PC-9 (cell line): ENCODE measurements around the gene FBXO44. TPM values are rescaled to one million over a fixed set of nuclear protein-coding genes. Genes with fewer than 3 reads are reported as not detected.
A peak's percentile ranks its signal among the peaks of the same experiment; 100 is the strongest.
"Not testable (repeated sequence)": the region's sequence is repeated elsewhere in the genome, so short reads cannot be mapped to it uniquely, and the experiment has no call there.

Source experiments
- Bru-seq: library from RNA; stranded (reverse); fragments of 400-500 nt; gene quantifications from one replicate; lab custom pipeline; 2021; lab: Mats Ljungman, UMichigan
- BruChase-seq, 2 experiments: library from RNA; stranded (reverse); fragments of 400-500 nt; gene quantifications; one replicate each; lab custom pipeline; 2021; lab: Mats Ljungman, UMichigan
- BruUV-seq: library from RNA; stranded (reverse); fragments of 400-500 nt; replicated peaks from 2 replicates; lab custom pipeline; 2021; lab: Mats Ljungman, UMichigan
- CTCF ChIA-PET: fragments of 300-600 bp; sonication (Branson Sonifier 250); formaldehyde crosslinking; loops from one replicate; lab custom pipeline; 2022; ENCODE audit warnings: antibody characterized with exemption; lab: Charles Lee
- POLR2A ChIA-PET: fragments of 300-600 bp; sonication (Branson Sonifier 250); formaldehyde crosslinking; loops from one replicate; lab custom pipeline; 2022; ENCODE audit warnings: antibody characterized with exemption; ENCODE audit not compliant: unreplicated experiment; lab: Charles Lee
- DNase-seq, 2 experiments: peaks; one replicate each; pipeline versions ENCODE4 v3.0.0 to v3.0.0-alpha.2; 2015 to 2022; ENCODE audit warnings: mixed read lengths in 1 of 2
- H2AFZ ChIP-seq: fragments of 200-600 bp; sonication (generic); 2 replicates; pipeline ENCODE4 v1.8.1; 2017; ENCODE audit warnings: antibody characterized with exemption
- H3F3A ChIP-seq: fragments of 200-600 bp; sonication (generic); 2 replicates; pipeline ENCODE4 v1.8.1; 2017; ENCODE audit warnings: antibody characterized with exemption, mild to moderate bottlenecking, low read depth; ENCODE audit not compliant: insufficient read depth
- H3K27ac ChIP-seq: fragments of 200-600 bp; sonication (generic); 2 replicates; pipeline ENCODE4 v1.6.1; 2016; ENCODE audit warnings: mixed run types
- H3K27me3 ChIP-seq: fragments of 200-600 bp; sonication (generic); 2 replicates; pipeline ENCODE4 v1.6.1; 2016; ENCODE audit warnings: low read depth, mixed run types; ENCODE audit not compliant: insufficient read depth
- H3K36me3 ChIP-seq: fragments of 200-600 bp; sonication (generic); 2 replicates; pipeline ENCODE4 v1.6.1; 2016; ENCODE audit warnings: low read depth, mixed run types
- H3K4me1 ChIP-seq: fragments of 200-600 bp; sonication (generic); replicated peaks from 2 replicates; pipeline ENCODE4 v1.6.1; 2016; ENCODE audit warnings: mixed run types; ENCODE audit not compliant: insufficient read depth
- H3K4me2 ChIP-seq: fragments of 200-600 bp; sonication (generic); 2 replicates; pipeline ENCODE4 v1.6.1; 2017; ENCODE audit warnings: mixed run types
- H3K4me3 ChIP-seq: fragments of 200-600 bp; sonication (generic); 2 replicates; pipeline ENCODE4 v1.6.1; 2016; ENCODE audit warnings: mixed run types
- H3K79me2 ChIP-seq: fragments of 200-600 bp; sonication (generic); 2 replicates; pipeline ENCODE4 v1.6.1; 2017; ENCODE audit warnings: low read depth, mixed run types
- H3K9me2 ChIP-seq: fragments of 200-600 bp; sonication (generic); 2 replicates; pipeline ENCODE4 v1.8.1; 2017; ENCODE audit warnings: mild to moderate bottlenecking; ENCODE audit not compliant: insufficient read depth
- H3K9me3 ChIP-seq: fragments of 200-600 bp; sonication (generic); 2 replicates; pipeline ENCODE4 v1.8.1; 2016; ENCODE audit warnings: low read depth; ENCODE audit not compliant: insufficient read depth
- H4K20me1 ChIP-seq: fragments of 200-600 bp; sonication (generic); 2 replicates; pipeline ENCODE4 v1.8.1; 2017; ENCODE audit not compliant: insufficient read depth
- CTCF ChIP-seq: fragments of 200-600 bp; sonication (generic); conservative IDR thresholded peaks from 2 replicates; pipeline ENCODE4 v1.6.1; 2017; ENCODE audit warnings: mixed run types, antibody characterized with exemption, mild to moderate bottlenecking, moderate library complexity
- EZH2 ChIP-seq: fragments of 200-600 bp; sonication (generic); IDR thresholded peaks from 2 replicates; pipeline ENCODE4 v1.8.0; 2017; ENCODE audit warnings: antibody characterized with exemption, low read depth
- intact Hi-C: fragments of 100-400 bp; cut with micrococcal nuclease; formaldehyde crosslinking; loops from one replicate; pipeline ENCODE4 v1.10.0; 2022; ENCODE audit not compliant: unreplicated experiment
- long read RNA-seq: library from polyadenylated mRNA; stranded (forward); transcript quantifications from one replicate; pipeline ENCODE4 v2.0.0, GENCODE V29; 2022
- total RNA-seq: library from RNA; stranded (reverse); gene quantifications from 2 replicates; pipeline ENCODE4 v1.2.3, GENCODE V29; 2021

FBXO44 gene
- total RNA-seq (31.9 and 32.4 TPM in 2 replicates), Bru-seq, nascent RNA (percentile 49 among the genes with signal in this experiment), BruChase-seq, experiment 1, labeled RNA remaining after a 2-hour chase (percentile 57 among the genes with signal in this experiment), BruChase-seq, experiment 2, labeled RNA remaining after a 6-hour chase (percentile 66 among the genes with signal in this experiment)
- long read RNA-seq, transcript FBXO44-204 (5 exons, 1,734 nt), result major isoform, 6 of 36 reads
- long read RNA-seq, transcript FBXO44-202 (6 exons, 2,903 nt), result major isoform, 6 of 36 reads
- long read RNA-seq, partial matches to known transcripts, result 8 of 36 reads
- long read RNA-seq, other reads (novel, unspliced or antisense), result 15 of 36 reads

GRCh38 chr1:11654137-11654938 is at the start of gene FBXO44, which contains the start of gene FBXO2:
Gene FBXO44, plus strand, starts transcription at chr1:11654877. Its CDS starts 959 bp downstream, at chr1:11655836.
Gene FBXO2, minus strand, starts transcription at chr1:11654429. Its CDS starts 89 bp downstream, at chr1:11654340.
- no peaks in the 10 kb centered on the region; the same call in 1 of the 2 replicates for H3K4me1 ChIP-seq
- ChIA-PET CTCF (interaction anchor here (0.7 to 1.9 kb wide), 2 partner anchors 10 to 71 kb away, joined by 3 to 16 read pairs; partner anchors contain the start of gene FBXO6), POLR2A (interaction anchor here (0.5 to 0.6 kb wide), 2 partner anchors 138 to 254 kb away, joined by 3 read pairs; no protein-coding TSS in a partner anchor)
- TF ChIP-seq CTCF, result no peak
- TF ChIP-seq EZH2, result no peak
- H3K9me3 ChIP-seq, result no peaks in the 10 kb centered on the region
- H3K79me2 ChIP-seq, result no peaks in the 10 kb centered on the region
- no peaks in the 10 kb centered on the region for H3K36me3 ChIP-seq
- intact Hi-C loops, result no loop called here
- peak within 1 kb of the TSS; percentile 61 for H3K4me3 ChIP-seq
- peak in 1 of 2 experiments; percentile 69 for DNase-seq
- H3K9me2 ChIP-seq, result no peaks in the 10 kb centered on the region
- peak within 1 kb of the TSS; percentile 69; the same call in 1 of the 2 replicates for H2AFZ ChIP-seq
- H3F3A ChIP-seq, result peaks cover 14% of the 10 kb centered on the region; the same call in 1 of the 2 replicates
- no peaks in the 10 kb centered on the region for H3K27me3 ChIP-seq
- peak within 1 kb of the TSS; percentile 60 for H3K27ac ChIP-seq
- no peaks in the 10 kb centered on the region for H4K20me1 ChIP-seq
- H3K4me2 ChIP-seq, result peak within 1 kb of the TSS; percentile 77
- no TSS peak for BruUV-seq

- Histone ChIP-seq H3K4me2 (no peak overlapping the region), H3K4me3 (no peak overlapping the region), H3K27me3 (peaks cover 74% of the 10 kb centered on the region), H3F3A (no peaks in the 10 kb centered on the region), H3K79me2 (no peaks in the 10 kb centered on the region), H3K27ac (no peak overlapping the region), H3K4me1 (no peaks in the 10 kb centered on the region), H2AFZ (no peak overlapping the region), H3K9me2 (no peaks in the 10 kb centered on the region), H3K36me3 (no peaks in the 10 kb centered on the region), H3K9me3 (no peaks in the 10 kb centered on the region), H4K20me1 (no peaks in the 10 kb centered on the region)
- no peak for TF ChIP-seq EZH2
- no peak for TF ChIP-seq CTCF
- intact Hi-C loops, result no loop called here
- no TSS peak for BruUV-seq
- ChIA-PET POLR2A (no interaction called here), CTCF (no interaction called here)
- DNase-seq, result no peak
Observed at GRCh38 chr1:11606775-11607174, 47.9 kb upstream of the FBXO44 start.

GRCh38 chr1:11608596-11609130 is 46.0 kb upstream of the FBXO44 start:
- DNase-seq, BruUV-seq, H3K4me3 ChIP-seq, H3K9me3 ChIP-seq, H2AFZ ChIP-seq, H3F3A ChIP-seq, H3K9me2 ChIP-seq, H3K27ac ChIP-seq, H3K4me2 ChIP-seq, H3K4me1 ChIP-seq, intact Hi-C loops, H3K79me2 ChIP-seq, H4K20me1 ChIP-seq, H3K36me3 ChIP-seq, POLR2A ChIA-PET: not testable (repeated sequence)
- H3K27me3 ChIP-seq, result peaks cover 74% of the 10 kb centered on the region
- CTCF ChIA-PET, result interaction anchor here (0.6 kb wide), 1 partner anchor 57 kb away, joined by 5 read pairs; no protein-coding TSS in a partner anchor

GRCh38 chr1:11609378-11609777 is 45.3 kb upstream of the FBXO44 start:
- BruUV-seq, H3K4me1 ChIP-seq, H3K79me2 ChIP-seq, DNase-seq, H3K9me3 ChIP-seq, H3K4me3 ChIP-seq, H3F3A ChIP-seq, H4K20me1 ChIP-seq, H3K36me3 ChIP-seq, POLR2A ChIA-PET, H2AFZ ChIP-seq, H3K9me2 ChIP-seq, intact Hi-C loops, H3K27ac ChIP-seq, H3K4me2 ChIP-seq: not testable (repeated sequence)
- CTCF ChIA-PET, result interaction anchor here (0.6 kb wide), 1 partner anchor 58 kb away, joined by 5 read pairs; no protein-coding TSS in a partner anchor
- peaks cover 73% of the 10 kb centered on the region for H3K27me3 ChIP-seq
